ENCODE data around the gene UNC5B. TPM values are rescaled to one million over a fixed set of nuclear protein-coding genes. Genes with fewer than 3 reads are reported as not detected.

The UNC5B gene
- total RNA-seq, 1 experiment from 2014 or later, result 0.07 TPM

DNA sequence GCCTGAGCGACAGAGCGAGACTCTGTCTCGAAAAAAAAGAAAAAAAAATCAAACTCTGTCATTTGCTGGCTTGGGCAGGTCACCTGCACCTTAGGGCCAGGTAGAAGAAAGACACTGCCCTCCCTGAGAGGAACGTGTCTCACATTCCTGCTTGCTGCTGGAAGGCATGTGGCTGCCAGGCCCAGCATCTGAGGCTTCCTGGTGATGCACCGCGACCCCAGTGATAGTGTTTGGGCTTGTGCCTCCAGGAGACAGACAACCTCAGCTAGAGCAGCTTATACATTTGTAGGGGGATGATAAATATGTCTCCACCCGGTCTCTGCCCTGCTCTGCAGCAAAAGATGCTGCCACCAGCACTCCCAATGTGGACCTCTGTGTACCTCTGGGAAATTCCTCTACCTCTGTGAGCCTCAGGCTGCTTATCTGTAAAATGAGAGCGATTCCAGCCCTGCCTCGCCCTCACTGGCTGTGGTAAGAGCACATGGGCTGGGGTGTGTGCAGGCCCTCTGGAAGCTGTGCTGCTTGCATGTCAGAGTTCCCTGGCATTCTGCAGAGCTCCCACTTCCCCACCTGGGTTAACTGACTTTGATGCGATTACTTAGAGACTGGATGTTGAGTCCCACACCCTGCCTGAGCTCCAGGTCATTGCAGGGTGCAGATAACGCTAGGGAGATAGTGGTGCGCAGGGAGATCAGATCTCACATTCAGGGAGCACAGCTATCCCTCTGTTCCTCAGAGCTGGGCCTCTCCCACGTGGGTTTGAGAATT is 126.5 kb downstream of the UNC5B start:
- Mint-ChIP-seq H3K36me3 (ENCODE audit: insufficient read depth, unreplicated experiment) (peaks cover 5% of the 10 kb centered on the region), H3K27me3 (ENCODE audit: unreplicated experiment) (no peaks in the 10 kb centered on the region), H3K4me1 (ENCODE audit: low read depth, unreplicated experiment) (peaks cover 50% of the 10 kb centered on the region), H3K9me3 (ENCODE audit: low read depth, unreplicated experiment) (no peaks in the 10 kb centered on the region), H3K4me3 (ENCODE audit: low read depth, unreplicated experiment) (no peak overlapping the region), H3K27ac (ENCODE audit: unreplicated experiment) (no peak overlapping the region)
- no TSS peak for BruUV-seq (replicated peaks)
- CTCF ChIA-PET, result interaction anchor here (0.9 to 2.1 kb wide), 4 partner anchors 20 to 38 kb away, joined by 3 to 8 read pairs (median 4); partner anchors contain the start of gene SLC29A3
- no peak for TF ChIP-seq CTCF (IDR thresholded peaks at IDR 0.05; ENCODE audit: unreplicated experiment)
- DNase-seq, result peak; percentile 21
- intact Hi-C loops (cut with micrococcal nuclease; ENCODE audit: unreplicated experiment), result no loop called here

DNA sequence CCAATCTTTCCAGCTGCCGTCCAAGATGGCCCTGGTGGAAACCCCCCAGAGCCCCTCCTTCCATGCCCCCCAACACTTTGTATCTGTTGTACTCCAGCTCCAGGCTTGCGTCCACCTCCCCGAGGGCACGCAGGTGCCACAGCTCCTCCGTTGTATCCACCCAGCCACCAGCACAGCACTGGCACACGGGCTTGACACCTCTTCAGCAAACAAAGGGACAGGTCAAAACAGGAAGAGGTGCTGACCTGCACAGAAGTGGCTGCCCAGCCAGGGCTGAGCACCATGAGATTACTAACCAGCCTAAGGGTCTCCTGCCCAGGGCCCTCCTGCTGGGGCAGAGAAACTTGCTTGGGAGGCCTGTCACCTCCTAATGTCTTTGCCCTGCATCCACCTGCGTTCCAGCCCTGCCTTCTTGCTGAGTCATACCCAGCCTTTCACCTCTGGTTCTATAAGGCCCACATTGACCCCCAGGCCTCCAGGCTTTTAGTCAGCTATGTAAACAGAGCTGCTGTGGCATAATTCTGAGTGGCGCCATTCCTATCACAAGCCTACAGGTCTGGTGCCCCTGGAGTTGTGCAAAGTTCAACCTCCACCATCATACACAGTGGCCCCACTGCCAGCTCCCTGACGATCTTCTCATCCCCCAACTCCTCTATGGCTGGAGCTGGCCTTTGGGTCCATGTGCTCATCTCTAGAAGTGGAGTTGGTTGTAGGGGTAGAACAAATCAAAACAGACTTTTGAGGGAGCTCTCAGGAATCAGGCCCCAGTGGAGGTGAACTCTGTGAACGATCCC is 127.6 kb downstream of the UNC5B start:
- CTCF ChIA-PET, result interaction anchor here (0.9 to 2.1 kb wide), 4 partner anchors 9 to 37 kb away, joined by 3 to 8 read pairs (median 6); partner anchors contain the start of gene SLC29A3
- Mint-ChIP-seq H3K4me1 (ENCODE audit: low read depth, unreplicated experiment) (peaks cover 61% of the 10 kb centered on the region), H3K27ac (ENCODE audit: unreplicated experiment) (peak overlapping the region; percentile 27), H3K27me3 (ENCODE audit: unreplicated experiment) (peaks cover 1% of the 10 kb centered on the region), H3K4me3 (ENCODE audit: low read depth, unreplicated experiment) (peak overlapping the region; percentile 15), H3K9me3 (ENCODE audit: low read depth, unreplicated experiment) (no peaks in the 10 kb centered on the region), H3K36me3 (ENCODE audit: insufficient read depth, unreplicated experiment) (peaks cover 5% of the 10 kb centered on the region)
- peak; percentile 82 for DNase-seq
- no TSS peak for BruUV-seq (replicated peaks)
- intact Hi-C loops (cut with micrococcal nuclease; ENCODE audit: unreplicated experiment), result no loop called here
- no peak for TF ChIP-seq CTCF (IDR thresholded peaks at IDR 0.05; ENCODE audit: unreplicated experiment)

- Mint-ChIP-seq H3K27me3 (ENCODE audit: unreplicated experiment) (peaks cover 23% of the 10 kb centered on the region), H3K9me3 (ENCODE audit: low read depth, unreplicated experiment) (no peaks in the 10 kb centered on the region), H3K4me3 (ENCODE audit: low read depth, unreplicated experiment) (no peak overlapping the region), H3K4me1 (ENCODE audit: low read depth, unreplicated experiment) (peaks cover 70% of the 10 kb centered on the region), H3K36me3 (ENCODE audit: insufficient read depth, unreplicated experiment) (peaks cover 5% of the 10 kb centered on the region), H3K27ac (ENCODE audit: unreplicated experiment) (peak overlapping the region; percentile 19)
- CTCF ChIA-PET, result interaction anchor here (0.6 to 2.2 kb wide), 9 partner anchors 9 to 830 kb away, joined by 3 to 9 read pairs (median 3); partner anchors contain the start of gene SLC29A3
- no peak for DNase-seq
- no peak for TF ChIP-seq CTCF (IDR thresholded peaks at IDR 0.05; ENCODE audit: unreplicated experiment)
- BruUV-seq (replicated peaks), result no TSS peak
- intact Hi-C loops (cut with micrococcal nuclease; ENCODE audit: unreplicated experiment), result no loop called here
Observed at GRCh38 chr10:71342573-71343391, 130.4 kb downstream of the UNC5B start.

DNA sequence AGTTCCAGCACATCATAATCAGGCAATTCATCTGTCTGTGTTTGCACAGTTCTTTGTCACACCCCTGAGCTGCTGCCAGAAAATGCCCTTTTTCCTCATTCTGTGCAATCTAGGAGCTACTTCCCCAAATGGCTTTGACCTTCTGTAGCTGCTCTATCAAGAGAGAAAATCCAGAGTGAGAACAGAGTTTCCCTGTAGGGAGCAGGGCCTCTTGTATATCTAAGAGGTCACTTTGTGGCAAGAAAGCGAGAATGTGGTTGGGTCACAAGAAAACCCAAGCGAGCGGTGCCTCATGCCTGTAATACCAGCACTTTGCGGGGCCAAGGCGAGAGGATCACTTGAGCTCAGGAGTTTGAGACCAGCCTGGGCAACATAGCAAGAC is 131.0 kb downstream of the UNC5B start:
- peaks cover 76% of the 10 kb centered on the region for H3K4me1 Mint-ChIP-seq (ENCODE audit: low read depth, unreplicated experiment)
- intact Hi-C loops (cut with micrococcal nuclease; ENCODE audit: unreplicated experiment), result no loop called here
- no TSS peak for BruUV-seq (replicated peaks)
- H3K4me3 Mint-ChIP-seq (ENCODE audit: low read depth, unreplicated experiment), result no peak overlapping the region
- peaks cover 5% of the 10 kb centered on the region for H3K36me3 Mint-ChIP-seq (ENCODE audit: insufficient read depth, unreplicated experiment)
- no peaks in the 10 kb centered on the region for H3K9me3 Mint-ChIP-seq (ENCODE audit: low read depth, unreplicated experiment)
- H3K27me3 Mint-ChIP-seq (ENCODE audit: unreplicated experiment), result peaks cover 29% of the 10 kb centered on the region
- peak; percentile 66 for DNase-seq
- CTCF ChIA-PET, result interaction anchor here (0.6 to 2.2 kb wide), 9 partner anchors 9 to 829 kb away, joined by 3 to 9 read pairs (median 4); partner anchors contain the start of gene SLC29A3
- H3K27ac Mint-ChIP-seq (ENCODE audit: unreplicated experiment), result peak overlapping the region; percentile 19
- no peak for TF ChIP-seq CTCF (IDR thresholded peaks at IDR 0.05; ENCODE audit: unreplicated experiment)
